Bone marrow (tissue), 2 donors: ENCODE results near the gene CREB5.

ENCODE experiments used
- DNase-seq, 2 donors: peaks; one replicate each; lab custom pipeline; 2025; lab: John Stamatoyannopoulos, UW

Gene CREB5

DNA sequence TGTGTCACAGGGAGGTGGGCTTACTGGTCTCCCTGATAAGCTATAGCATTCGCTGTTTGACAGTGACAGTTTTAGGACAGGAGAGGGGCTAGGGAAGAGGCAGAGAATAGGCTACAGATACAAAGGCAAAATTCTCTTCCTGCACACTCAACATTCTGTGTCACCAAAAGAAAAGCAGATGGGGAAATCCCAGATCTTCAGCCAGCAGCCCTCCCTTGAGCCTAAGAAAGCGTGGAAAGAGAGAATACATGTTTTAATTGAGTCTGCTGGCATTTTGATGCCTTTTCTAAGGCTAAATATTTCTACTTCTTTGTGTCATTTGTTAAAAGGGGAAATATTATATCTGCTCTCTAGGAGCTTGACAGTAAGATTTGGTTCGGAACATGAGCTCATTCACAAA, 298.8 kb downstream of the CREB5 start:
- no peak for DNase-seq

DNA sequence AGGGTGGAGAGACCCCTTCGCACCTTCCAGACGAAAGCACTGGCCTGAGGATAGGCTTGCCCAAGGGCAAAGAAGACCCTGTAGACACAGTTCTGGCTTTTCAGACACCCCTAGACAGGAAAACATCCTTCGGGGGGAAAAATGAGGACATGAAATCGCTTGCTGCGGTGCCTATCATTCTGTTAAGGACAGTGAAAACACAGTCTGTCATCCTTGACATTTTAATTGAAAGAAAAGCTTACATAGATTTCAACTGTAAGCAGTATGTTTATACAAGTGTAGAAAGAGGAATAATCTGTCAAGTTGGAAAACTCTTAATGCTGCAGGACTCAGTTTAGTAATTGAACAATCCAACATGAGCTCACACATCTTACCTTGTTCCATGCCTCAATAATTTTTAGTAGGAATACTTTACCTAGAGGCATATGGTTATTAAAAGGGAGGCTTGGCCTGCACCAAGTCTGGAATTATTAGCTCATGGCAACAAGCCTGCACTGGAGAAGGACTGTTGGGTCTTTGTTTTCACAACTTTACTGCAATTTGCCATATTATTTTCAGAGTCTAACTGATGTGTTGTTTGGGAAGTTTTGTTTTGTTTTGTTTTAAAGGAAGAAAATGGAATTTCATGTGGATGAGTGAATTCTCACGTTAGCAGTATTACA, 302.3 kb downstream of the CREB5 start:
- no peak for DNase-seq

DNA sequence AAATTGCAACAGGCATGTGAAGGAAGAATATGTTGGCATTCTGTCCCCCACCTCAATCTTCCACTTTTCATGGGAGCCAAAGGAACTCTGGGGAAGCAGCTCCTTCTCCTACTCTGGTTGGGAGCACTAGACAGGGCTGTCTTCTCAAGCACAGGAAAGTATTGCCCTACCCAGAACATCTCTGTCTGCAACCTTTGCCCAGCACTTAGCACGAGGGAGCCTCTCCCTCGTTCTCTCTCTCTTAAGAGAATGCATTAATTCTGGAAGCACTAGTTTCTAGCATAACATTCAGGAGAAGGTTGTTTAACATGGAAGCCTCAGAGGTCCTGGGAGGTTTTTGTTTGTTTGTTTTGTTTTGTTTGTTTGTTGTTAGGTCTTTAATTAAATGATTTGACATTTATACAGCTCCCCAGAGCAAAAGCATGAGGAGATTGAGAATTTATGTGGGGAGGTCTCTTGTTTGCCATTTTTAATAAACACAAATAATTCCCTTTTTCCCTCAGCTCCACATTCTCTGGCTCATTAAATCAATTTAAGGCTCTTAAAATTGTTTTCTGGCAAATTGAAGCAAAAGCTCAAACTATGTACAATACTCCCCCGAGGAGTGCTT, 305.2 kb downstream of the CREB5 start:
- DNase-seq, result no peak

DNA sequence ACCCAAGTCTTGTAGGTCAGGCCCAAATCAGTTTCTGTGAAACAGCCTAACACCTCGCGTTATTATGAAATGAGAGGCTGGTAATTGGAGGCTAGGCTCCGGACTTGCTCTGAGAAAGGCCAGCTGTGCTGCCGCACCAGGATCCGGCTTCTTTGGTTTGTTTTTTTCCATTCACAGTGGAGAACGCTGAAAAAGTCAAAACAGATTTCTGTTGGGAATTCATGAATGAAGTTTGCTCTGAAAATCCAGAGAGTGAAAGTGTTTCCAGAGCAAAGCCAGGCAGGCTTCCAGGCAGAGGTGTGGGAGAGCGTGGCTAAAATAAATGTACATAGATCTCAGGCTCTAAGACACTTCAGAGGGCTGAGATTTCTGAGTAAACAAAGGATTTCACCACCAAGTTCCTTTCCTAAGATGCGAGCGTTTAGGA, 305.8 kb downstream of the CREB5 start:
- no peak for DNase-seq

DNA sequence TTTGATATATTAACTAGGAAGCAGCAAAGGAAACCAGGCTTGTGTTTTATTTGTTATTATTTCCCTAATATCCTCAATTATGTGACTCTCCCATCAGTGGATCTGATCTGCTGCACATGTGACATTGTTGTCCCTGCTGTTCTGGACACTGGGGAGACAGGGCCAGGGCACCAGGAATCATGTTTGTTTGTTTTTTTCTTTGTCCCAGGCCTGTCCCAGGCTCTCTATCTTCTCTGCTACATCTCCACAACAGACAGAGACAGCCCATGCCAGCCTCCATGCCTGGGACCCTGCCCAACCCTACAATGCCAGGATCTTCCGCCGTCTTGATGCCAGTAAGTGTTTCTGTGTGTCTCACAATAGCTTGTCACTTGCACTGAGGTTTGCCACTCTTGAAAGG, 306.2 kb downstream of the CREB5 start:
- no peak for DNase-seq

DNA sequence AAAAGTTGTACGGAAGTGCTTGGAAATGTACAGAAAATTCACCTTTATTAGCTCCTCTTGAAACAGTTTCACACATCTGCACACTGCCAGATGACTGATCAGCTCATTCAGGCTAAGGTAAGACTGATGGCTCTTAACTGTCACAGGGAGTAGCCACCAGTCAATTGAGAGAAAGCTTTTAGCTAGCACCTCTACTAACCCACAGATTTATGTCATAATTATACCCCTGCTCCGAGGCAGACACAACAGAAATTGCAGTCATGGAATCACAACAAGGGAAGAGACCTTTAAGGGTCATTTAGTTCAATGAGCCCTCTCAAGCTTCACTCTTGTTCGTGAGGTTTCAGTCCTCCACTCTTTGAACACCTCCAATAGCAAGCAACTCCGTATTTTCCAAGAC, 310.4 kb downstream of the CREB5 start:
- no peak for DNase-seq

DNA sequence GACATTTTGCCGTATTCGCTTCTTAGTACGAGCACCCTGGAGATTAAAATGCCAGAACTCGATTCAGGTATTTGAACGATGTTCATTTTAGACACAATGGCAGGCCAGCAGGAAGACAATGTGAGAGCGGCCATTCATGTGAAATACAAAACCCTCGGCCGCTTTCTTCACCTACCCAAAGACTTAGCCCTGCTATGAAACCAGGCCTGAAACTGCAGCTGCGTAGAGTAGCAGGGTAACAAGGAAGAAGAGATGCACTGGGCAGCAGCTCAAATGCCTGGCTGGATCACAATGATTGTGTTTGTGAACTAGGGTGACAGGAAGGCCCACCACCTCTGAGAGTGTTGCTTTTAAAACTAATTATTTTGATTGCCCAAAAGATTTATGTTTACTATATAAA, 311.0 kb downstream of the CREB5 start:
- no peak for DNase-seq

DNA sequence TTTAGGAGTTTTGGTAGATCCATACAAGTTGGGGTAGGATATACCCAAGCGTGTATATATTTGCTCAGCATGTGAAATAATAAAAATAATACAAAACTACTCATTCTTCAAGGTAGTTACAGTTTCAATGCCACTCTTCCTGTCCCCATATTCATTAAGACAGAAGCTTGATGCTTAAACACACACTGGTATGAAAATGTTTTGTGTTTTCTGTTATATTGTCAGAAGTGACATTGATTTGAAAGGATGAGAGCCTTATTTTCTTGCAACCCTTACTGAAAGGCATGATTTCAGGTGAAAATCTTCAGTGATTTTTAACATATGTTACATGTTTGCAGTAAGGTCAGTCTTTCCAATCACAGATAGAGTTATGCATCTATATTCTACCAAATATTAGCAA, 312.2 kb downstream of the CREB5 start:
- no peak for DNase-seq

DNA sequence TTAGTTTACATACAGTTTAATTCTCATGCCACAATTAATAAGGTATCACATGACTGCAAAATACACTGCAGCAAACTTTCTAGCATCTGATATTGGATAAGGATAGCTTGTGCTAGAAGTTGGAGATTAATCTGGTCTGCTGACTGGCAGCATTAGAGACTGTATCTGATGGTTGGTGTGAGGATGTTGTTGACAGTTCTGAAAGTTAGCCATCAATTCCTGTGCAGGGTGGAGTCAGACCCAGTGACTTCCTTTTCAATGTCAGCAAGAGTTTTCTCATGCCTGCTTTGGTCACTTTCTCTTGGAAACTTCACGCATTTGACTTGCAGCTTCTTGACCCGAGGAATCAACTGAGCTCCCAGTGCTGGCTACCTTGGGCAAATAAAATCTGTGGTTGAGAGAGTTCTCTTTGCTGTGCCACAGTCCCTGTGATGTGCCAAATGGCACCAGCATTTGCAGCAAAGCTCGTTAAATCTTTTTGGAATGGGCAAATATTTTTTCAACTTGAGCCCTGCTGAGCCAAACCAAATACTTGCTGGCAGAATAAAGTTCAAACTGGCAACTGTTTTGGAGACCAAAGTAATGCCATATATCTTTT, 312.8 kb downstream of the CREB5 start:
- DNase-seq, result no peak

DNA sequence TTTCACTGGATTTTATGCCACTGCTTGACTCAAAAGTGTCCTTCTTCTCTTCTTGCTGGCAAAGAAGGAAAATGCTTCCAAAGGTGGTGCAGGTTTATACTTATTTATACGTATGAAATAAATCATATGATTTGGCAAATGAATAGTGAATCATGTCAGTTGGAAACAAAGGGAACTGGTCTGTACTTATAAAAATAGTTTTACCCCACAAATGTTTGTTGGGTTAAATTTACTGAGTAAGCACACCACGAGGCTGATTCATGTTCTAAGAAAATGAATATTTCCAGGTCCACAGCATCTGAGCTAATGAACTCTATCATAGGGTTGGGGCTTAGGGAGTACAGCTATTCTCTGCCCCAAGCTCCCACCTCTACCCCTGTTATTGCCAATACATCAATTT, 313.6 kb downstream of the CREB5 start:
- no peak for DNase-seq

DNA sequence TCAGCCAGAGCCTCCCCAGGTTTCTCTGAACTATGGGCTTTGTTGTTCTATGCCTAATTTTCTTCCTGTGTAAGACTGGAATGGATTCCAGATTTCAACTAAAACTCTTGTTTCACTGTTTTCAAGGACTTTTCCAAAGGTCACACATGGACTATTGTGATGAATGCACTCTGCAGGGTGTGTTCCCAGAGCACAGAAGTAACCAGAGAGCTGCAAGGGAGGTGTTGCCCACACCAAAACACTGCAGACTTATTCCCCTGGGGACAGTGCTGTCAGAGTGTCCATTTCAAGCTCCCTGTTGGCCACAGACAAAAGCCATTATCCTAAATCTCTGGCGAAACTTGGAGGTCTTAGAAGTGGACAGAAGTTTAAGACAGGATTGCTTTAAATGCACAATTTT, 314.2 kb downstream of the CREB5 start:
- no peak for DNase-seq

DNA sequence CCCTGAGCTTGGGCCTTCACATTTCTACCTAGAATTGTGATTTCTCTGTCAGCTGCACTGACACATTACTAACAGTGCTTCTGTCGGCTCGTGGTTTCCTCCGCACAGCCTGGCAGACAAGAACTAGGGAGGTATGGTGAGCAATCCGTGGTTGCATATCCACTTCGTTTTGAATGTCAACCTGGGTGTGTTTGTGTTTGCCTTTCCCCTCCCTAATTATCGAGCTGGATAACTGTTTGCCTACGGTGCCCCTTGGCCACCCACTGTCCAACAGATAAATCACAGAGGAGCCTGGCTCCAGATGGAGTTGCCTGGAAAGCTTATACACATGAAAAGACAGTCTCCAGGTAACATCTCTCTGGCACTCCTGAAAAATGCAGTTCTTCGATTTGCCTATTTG, 317.0 kb downstream of the CREB5 start:
- DNase-seq, result no peak

DNA sequence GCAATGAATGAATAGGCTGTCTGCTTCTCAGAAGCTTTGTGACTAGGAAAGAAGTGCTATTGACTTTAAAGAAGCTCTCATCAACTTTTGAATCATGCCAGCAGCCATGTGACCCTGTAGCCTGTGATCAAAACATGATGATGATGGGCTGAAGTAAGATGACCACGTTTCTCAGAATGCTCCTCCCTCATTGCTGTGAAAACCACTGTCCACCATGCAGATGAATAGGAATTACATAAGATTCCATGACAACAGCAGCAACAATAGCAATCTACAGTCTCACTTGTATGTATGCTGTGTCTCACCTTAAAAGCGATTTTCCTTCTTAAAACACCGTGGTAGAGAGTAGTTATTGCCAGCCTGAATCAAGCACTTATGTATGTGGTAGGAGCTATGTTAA, 317.4 kb downstream of the CREB5 start:
- DNase-seq, result no peak

DNA sequence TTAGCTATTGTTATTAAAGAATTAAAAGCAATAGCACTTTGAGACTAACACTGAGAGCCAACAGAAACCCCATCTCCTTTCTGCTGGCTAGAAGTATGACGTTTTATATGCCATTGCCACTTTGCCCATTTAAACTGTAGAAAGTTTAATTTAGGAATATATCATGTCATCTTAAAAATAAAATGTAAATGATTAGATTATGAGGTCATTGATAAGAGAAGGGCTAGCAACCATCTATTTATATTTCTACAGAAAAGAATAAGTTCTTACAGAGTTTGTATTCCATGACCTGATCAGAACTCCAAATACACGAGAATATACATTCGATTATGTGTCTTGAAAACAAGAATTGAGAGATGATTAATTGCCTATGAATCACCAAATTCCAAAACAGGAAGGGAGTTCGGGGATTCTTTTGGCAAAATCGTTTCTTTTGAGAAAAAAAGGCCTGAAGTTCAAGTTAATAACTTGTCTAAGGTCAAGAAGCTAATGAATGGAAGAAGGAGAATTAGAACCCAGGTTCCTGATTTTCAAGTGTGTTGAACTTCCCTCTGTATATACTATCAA, 318.9 kb downstream of the CREB5 start:
- no peak for DNase-seq

DNA sequence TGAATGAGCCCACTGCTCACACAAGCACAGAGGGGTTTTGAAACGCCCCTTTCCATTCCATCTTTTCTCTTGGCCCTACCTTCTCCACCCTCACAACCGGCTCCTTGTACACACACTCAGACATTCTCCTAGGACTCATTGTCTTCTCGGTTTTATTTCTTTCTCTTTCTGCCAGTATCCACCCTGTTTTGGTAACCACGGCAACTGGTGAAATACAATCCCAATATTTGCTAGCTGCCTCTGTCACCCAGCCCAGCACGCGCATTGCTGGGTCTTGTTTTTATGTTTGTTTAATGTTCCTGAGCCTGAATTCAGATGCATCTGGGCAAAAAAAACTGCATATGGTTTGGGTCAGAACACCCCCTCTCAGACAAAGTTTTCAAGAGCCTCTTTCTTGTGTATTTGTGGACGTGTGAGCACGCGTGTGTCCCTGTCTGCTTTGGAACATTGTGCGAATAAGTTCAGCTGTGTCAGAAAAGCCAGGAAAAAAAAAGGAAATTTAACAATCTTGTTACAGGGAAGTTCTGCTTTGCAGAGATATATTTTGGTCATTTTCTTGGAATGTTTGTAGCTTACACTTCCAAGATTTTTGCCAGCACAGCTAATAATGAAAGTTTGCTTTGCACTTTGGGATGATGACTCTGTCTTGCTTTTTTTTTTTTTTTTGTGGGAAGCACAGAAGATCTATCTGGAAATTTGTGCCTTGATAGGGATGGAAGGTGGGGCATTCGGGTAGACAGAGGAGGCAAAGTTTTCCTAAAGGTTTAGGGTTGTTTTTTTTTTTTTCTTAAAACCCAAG, 320.0 kb downstream of the CREB5 start:
- no peak for DNase-seq

DNA sequence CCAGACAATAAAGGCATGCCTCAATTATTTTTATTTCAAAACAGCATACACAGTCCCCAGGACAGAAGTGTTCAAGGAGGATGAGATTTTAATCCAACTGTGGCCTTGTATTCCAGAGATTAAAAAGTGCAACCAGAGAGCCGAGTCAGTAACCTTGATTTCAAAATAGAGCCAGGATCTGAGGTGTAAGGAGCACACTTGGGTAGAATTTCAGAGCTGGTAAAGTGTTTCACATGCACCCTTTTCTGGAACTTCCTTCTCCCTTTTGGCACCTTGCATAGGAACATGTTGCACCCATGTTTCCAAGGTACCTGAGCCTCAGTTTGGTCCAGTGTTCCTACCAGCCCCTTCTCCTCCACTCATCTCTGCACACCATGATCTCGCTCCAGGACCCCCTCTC, 320.7 kb downstream of the CREB5 start:
- no peak for DNase-seq

DNA sequence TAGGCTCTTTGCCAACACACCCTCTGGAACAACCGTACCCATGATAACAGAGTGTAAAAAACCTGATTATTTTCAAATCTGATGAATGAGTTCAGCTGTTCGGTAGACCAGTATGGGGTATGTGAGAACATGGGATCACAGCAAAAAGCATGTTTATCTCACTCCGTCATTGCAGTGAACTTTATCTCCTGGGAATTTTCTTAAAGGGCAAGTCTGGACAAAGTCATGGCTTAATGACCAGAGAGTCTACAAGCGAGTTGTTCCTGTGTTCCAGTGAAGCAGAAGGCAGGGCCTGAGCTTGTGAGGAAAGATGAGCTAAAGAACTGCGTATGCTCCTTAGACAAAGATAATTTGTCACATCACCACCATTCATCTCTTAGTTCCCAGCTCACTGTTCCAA, 326.1 kb downstream of the CREB5 start:
- no peak for DNase-seq

DNA sequence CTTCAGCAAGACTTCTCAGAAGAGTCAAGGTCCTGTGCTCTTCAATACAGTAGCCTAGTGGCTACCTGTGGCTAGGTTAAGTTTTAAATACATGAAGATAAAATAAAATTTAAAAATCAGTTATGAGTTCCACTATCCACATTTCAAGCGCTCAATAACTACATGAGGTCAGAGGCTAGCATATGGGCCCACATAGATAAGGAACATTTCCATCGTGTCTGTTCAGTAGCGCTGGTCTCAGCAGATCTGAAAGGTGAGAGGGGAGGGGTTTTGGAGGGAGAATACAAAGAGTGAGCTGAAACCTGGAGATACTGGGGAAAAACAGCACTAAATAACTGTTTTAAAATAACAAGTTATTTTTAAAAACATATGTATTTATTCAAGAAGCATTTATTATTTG, 326.8 kb downstream of the CREB5 start:
- no peak for DNase-seq

DNA sequence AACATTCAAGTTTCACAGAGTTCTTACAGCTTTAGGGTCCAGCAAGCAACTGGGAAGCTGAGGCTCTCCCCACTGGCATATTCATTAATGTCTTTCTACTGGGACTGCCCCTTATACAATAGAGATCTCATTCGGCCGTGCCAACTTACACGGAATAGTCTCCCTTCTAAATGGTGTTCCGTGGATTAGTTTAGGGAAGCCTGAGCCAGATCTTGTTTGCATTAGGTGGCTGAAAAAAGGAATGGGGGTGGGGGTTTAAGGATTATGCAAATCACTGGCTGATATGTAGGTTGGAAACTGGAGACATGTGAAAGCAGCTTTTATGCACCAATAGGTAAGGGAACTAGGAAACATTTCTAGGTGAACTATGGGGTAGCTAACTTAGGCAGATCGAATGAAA, 327.5 kb downstream of the CREB5 start:
- DNase-seq, result no peak

DNA sequence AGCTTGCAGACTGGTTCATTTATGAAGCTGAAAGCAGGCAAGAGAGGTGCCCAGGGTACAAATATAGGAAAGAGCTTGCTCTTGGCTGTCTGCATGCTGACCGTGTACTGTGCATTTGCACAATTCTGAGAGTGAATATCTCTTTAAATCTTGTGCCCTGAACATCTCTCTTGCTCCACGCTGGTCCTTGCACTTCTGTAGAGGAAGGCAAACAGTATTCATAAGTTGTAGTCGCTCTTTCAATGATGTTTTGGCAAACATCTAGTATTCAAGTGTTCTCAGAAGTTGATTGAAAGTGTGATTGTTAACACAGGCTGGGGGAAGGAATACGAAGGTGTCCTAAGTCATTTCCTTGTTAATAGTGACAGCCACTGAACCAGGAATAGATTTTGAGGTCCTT, 332.6 kb downstream of the CREB5 start:
- DNase-seq, result no peak

DNA sequence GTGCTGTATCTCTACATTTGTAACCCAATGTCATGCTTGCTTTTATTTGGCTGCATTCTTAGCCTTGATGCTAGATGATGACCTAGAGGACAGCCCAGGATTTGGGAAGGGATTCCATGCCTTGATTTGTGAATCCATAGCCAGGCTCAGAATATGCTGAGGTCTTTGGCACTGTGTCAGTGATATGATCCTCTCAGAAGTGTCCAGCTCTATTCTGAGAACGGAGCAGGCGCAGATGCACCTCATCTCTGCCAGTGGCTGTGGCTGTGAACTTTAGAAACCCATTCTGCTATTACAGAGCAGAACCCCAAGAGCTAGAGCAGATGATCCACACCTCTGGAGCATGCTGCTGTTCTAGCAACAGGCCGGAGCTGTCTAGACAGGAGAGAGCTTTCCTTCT, 333.0 kb downstream of the CREB5 start:
- DNase-seq, result no peak

DNA sequence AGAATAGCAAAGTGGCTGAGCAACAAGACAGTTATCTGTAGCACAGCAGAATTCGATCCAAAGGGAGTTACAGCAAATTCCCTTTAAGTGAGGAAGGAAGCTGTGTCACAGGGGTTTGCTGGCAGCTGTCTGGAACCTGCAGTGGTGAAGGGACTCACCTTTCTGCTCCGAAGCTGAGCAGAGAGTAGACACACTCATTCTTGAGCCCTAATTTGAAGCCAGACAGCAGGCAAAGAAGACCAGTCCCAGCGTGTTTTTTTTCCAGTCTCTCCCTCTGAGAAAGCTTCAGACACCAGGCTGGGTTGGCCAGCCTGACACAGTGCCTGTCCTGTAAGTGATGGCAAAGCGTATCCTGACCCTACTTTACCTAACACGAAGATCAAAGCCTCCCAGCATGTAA, 335.1 kb downstream of the CREB5 start:
- DNase-seq, result no peak

DNA sequence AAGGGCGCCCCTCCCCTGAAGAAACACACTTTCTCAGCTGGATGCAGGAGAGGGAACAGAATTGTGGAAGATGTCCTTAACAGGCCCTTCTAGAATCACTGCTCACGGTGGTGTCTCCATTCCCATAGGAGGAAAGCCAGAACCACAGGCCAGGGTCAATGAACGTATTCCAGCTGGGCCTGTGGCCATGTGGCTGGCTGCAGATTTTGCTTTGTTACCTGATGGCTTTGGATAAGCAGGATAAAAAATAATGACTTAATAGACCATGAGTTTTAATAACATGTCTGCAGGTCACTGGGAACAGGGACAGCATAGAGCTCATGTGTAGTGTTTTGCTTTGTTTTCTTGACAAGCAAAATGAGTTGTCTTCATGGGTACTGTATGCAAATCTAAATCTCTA, 335.5 kb downstream of the CREB5 start:
- DNase-seq, result no peak
